ENCODE measurements around the gene DERA.
"Not testable (repeated sequence)": the region's sequence is repeated elsewhere in the genome, so short reads cannot be mapped to it uniquely, and the experiment has no call there.

DERA gene

DNA sequence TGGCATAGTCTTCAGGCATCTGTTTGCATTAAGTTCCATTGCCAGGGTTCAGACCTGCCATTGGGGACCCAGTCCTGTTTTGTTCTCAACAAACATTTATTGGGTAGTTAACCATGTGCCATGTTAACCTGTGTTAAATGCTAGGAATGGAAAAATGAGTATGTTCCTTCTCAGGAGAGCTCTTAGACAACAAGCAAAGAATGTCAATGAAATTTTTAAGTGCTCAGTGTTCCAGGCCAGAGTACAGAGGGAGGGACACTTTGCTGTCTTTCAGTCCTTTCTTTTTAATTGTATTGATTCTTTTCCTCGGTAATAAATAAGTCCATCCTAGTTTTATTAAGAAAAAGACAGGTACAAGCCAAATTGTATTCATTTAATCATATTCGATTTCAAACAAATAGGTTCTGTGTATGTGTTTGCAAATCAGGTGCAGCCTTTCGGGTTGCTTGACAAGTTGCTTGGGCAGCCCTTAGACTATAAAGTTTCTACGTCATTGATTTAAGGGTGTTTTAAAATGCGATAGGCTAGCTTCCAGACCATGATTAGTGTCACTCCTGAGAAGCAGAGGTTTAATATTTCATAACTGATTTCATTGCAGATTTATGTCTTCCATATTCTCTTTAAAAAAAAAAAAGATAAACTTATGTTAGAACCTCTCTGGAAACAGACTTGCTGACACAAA lies 123.1 kb downstream of the DERA start:
- no peak overlapping the region for H3K27ac Mint-ChIP-seq
- H3K4me1 Mint-ChIP-seq (ENCODE audit: low read depth): no peaks in the 10 kb centered on the region
- no peaks in the 10 kb centered on the region for H3K27me3 Mint-ChIP-seq
- no peak overlapping the region for H3K4me3 Mint-ChIP-seq
- H3K36me3 Mint-ChIP-seq (ENCODE audit: low read depth): peaks cover 42% of the 10 kb centered on the region
- H3K9me3 Mint-ChIP-seq: no peaks in the 10 kb centered on the region

- Mint-ChIP-seq H3K27ac (no peak overlapping the region), H3K4me3 (no peak overlapping the region), H3K36me3 (ENCODE audit: low read depth) (peaks cover 46% of the 10 kb centered on the region), H3K27me3 (no peaks in the 10 kb centered on the region), H3K9me3 (peaks cover 4% of the 10 kb centered on the region), H3K4me1 (ENCODE audit: low read depth) (no peaks in the 10 kb centered on the region)
Measured at GRCh38 chr12:16036073-16036472, 124.9 kb downstream of the DERA start.

- Mint-ChIP-seq H3K4me3 (no peak overlapping the region), H3K27me3 (no peaks in the 10 kb centered on the region), H3K36me3 (ENCODE audit: low read depth) (peaks cover 45% of the 10 kb centered on the region), H3K4me1 (ENCODE audit: low read depth) (no peaks in the 10 kb centered on the region), H3K27ac (no peak overlapping the region), H3K9me3 (peaks cover 8% of the 10 kb centered on the region)
Measured at GRCh38 chr12:16037533-16037932, 126.4 kb downstream of the DERA start.

GRCh38 chr12:16043480-16043879 lies 132.3 kb downstream of the DERA start:
- peaks cover 17% of the 10 kb centered on the region for H3K36me3 Mint-ChIP-seq (ENCODE audit: low read depth)

GRCh38 chr12:16046266-16046665 lies 135.1 kb downstream of the DERA start:
- no peaks in the 10 kb centered on the region for H3K27me3 Mint-ChIP-seq
- no peaks in the 10 kb centered on the region for H3K36me3 Mint-ChIP-seq (ENCODE audit: low read depth)
- H3K9me3 Mint-ChIP-seq: peaks cover 23% of the 10 kb centered on the region
- H3K4me3 Mint-ChIP-seq: no peak overlapping the region
- H3K4me1 Mint-ChIP-seq (ENCODE audit: low read depth): no peaks in the 10 kb centered on the region
- no peak overlapping the region for H3K27ac Mint-ChIP-seq

More at GRCh38 chr12:16043480-16043879, 132.3 kb downstream of the DERA start:
- Mint-ChIP-seq H3K27me3 (no peaks in the 10 kb centered on the region), H3K27ac (no peak overlapping the region), H3K4me3 (no peak overlapping the region), H3K4me1 (ENCODE audit: low read depth) (no peaks in the 10 kb centered on the region), H3K9me3 (peaks cover 23% of the 10 kb centered on the region)

DNA sequence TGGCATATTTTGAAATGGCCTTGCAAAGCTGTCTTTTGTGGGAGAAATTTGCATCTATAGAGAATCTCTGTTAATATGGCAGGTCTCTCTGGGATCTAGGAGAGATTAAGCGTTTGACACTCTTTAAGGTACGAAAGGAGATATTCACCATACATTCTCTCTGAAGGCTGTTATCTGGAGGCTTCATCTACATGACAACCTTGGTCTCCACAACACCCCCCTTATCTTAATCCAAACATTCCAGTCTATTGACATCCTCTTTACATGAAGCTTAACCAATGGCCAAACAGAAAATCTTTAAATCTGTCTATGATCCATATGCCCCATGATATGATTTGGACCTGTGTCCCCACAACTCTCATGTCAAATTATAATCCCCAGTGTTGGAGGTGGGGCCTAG lies 137.4 kb downstream of the DERA start:
- Mint-ChIP-seq H3K4me3 (no peak overlapping the region), H3K9me3 (peaks cover 19% of the 10 kb centered on the region), H3K27ac (no peak overlapping the region), H3K36me3 (ENCODE audit: low read depth) (no peaks in the 10 kb centered on the region), H3K27me3 (no peaks in the 10 kb centered on the region), H3K4me1 (ENCODE audit: low read depth) (no peaks in the 10 kb centered on the region)

GRCh38 chr12:16056910-16057309 lies 145.8 kb downstream of the DERA start:
- Mint-ChIP-seq H3K36me3 (ENCODE audit: low read depth) (no peaks in the 10 kb centered on the region), H3K4me3 (no peak overlapping the region), H3K27me3 (no peaks in the 10 kb centered on the region), H3K27ac (no peak overlapping the region), H3K9me3 (peaks cover 12% of the 10 kb centered on the region), H3K4me1 (ENCODE audit: low read depth) (no peaks in the 10 kb centered on the region)

GRCh38 chr12:16057351-16057751 lies 146.2 kb downstream of the DERA start:
- not testable (repeated sequence) for H3K27ac Mint-ChIP-seq; H3K4me1 Mint-ChIP-seq (ENCODE audit: low read depth); H3K27me3 Mint-ChIP-seq; H3K36me3 Mint-ChIP-seq (ENCODE audit: low read depth); H3K4me3 Mint-ChIP-seq
- peaks cover 12% of the 10 kb centered on the region for H3K9me3 Mint-ChIP-seq

DNA sequence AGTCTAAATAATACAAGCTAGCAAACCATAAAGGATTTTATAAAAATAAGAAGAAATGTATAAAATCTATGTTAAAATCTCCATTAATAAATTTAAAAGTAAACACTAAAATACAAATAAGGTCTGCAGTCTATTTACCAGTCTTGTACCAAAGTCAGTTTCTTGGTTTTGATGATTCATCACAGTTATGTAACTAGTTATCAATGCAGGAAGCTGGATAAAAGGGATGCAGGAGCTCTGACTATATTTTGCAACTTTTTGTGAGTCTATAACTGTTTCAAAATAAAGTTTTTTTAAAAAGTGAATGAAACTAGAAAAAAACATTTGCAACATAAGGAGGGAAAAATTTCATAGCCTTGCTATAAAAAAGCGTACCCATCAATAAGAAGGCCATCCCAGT lies 151.5 kb downstream of the DERA start:
- Mint-ChIP-seq H3K36me3 (ENCODE audit: low read depth) (no peaks in the 10 kb centered on the region), H3K4me3 (no peak overlapping the region), H3K27me3 (peaks cover 5% of the 10 kb centered on the region), H3K9me3 (no peaks in the 10 kb centered on the region), H3K27ac (no peak overlapping the region), H3K4me1 (ENCODE audit: low read depth) (no peaks in the 10 kb centered on the region)

DNA sequence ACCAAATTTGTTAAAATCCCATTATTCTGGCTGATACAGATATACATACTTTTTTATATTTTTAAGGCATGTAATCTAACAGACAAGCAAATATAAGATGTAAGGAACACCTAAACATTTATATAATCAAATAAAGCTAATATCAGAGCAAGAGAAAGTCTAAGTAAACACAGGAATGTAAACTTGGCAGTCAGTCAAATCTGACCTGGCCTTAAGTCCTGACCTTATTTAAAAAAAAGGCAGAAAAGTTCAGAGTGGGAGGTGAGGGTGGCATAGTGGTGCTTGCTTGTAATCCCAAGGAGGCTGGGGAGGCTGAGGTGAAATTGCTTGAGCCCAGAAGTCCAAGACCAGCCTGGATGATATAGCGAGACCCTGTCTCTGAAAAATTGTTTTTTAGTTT lies 152.6 kb downstream of the DERA start:
- Mint-ChIP-seq H3K9me3 (no peaks in the 10 kb centered on the region), H3K4me3 (no peak overlapping the region), H3K36me3 (ENCODE audit: low read depth) (no peaks in the 10 kb centered on the region), H3K27ac (no peak overlapping the region), H3K27me3 (peaks cover 5% of the 10 kb centered on the region), H3K4me1 (ENCODE audit: low read depth) (no peaks in the 10 kb centered on the region)

- H3K4me3 Mint-ChIP-seq: no peak overlapping the region
Measured at GRCh38 chr12:16070113-16070512, 159.0 kb downstream of the DERA start.

GRCh38 chr12:16072678-16073077 lies 161.5 kb downstream of the DERA start:
- Mint-ChIP-seq H3K27me3 (peaks cover 19% of the 10 kb centered on the region), H3K27ac (no peak overlapping the region), H3K4me3 (no peak overlapping the region), H3K9me3 (no peaks in the 10 kb centered on the region), H3K4me1 (ENCODE audit: low read depth) (no peaks in the 10 kb centered on the region), H3K36me3 (ENCODE audit: low read depth) (no peaks in the 10 kb centered on the region)

More at GRCh38 chr12:16070113-16070512, 159.0 kb downstream of the DERA start:
- Mint-ChIP-seq H3K9me3 (no peaks in the 10 kb centered on the region), H3K27me3 (peaks cover 24% of the 10 kb centered on the region), H3K36me3 (ENCODE audit: low read depth) (no peaks in the 10 kb centered on the region), H3K4me1 (ENCODE audit: low read depth) (no peaks in the 10 kb centered on the region), H3K27ac (no peak overlapping the region)

- H3K4me3 Mint-ChIP-seq: no peak overlapping the region
- no peaks in the 10 kb centered on the region for H3K4me1 Mint-ChIP-seq (ENCODE audit: low read depth)
- H3K36me3 Mint-ChIP-seq (ENCODE audit: low read depth): no peaks in the 10 kb centered on the region
- no peak overlapping the region for H3K27ac Mint-ChIP-seq
- H3K9me3 Mint-ChIP-seq: no peaks in the 10 kb centered on the region
- H3K27me3 Mint-ChIP-seq: peaks cover 15% of the 10 kb centered on the region
Measured at GRCh38 chr12:16074894-16075293, 163.8 kb downstream of the DERA start.

- Mint-ChIP-seq H3K9me3 (no peaks in the 10 kb centered on the region), H3K36me3 (ENCODE audit: low read depth) (no peaks in the 10 kb centered on the region), H3K4me3 (no peak overlapping the region), H3K27me3 (peaks cover 8% of the 10 kb centered on the region), H3K27ac (no peak overlapping the region), H3K4me1 (ENCODE audit: low read depth) (no peaks in the 10 kb centered on the region)
Measured at GRCh38 chr12:16075887-16076286, 164.8 kb downstream of the DERA start.

DNA sequence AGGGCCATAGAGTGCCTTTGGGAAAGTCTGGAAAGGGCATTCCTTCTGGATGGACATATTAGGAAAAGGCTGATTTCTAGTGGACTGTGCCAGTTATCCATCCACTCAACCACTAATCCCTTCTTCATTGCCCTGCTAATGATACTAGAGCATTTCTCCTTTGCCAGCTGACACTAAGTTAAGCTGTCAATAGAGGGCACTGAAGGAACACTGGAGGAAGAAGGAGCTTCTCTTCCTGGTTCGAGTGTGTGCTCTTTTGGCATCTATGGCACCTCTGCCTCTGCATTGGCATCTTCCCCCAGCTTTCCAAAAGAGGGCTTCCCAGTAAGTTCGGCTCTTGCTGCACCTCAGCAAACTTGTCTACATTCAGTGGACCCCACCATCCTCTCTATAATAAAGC lies 165.4 kb downstream of the DERA start:
- Mint-ChIP-seq H3K27me3 (peaks cover 3% of the 10 kb centered on the region), H3K4me3 (no peak overlapping the region), H3K36me3 (ENCODE audit: low read depth) (no peaks in the 10 kb centered on the region), H3K27ac (no peak overlapping the region), H3K4me1 (ENCODE audit: low read depth) (no peaks in the 10 kb centered on the region), H3K9me3 (no peaks in the 10 kb centered on the region)

DNA sequence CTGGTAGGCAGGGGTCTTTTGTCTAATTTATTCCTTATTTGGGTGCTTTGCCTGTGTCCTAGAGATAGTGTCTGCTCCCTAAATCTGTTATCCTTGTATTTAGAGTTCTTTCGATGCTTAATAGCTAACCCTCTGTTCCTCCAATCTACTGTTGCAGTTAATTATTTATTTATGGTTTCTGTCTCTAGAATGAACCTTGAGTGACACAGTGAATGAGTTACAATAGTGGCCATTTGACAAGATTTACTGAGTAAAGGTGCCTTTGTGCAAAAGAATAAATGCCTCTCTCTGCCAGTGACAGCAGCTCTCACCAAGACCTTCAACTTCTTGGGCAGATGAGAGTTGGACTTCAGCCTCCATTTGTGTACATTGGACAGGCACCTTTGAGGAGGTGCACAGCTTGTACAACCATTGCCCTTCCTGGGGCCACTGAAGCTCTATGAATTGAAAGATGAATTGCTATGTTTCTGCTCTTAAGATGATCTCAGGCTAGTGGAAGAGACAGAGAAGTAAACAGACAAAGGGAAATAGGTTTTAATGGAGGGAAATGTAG lies 165.9 kb downstream of the DERA start:
- Mint-ChIP-seq H3K4me3 (no peak overlapping the region), H3K36me3 (ENCODE audit: low read depth) (no peaks in the 10 kb centered on the region), H3K27me3 (peaks cover 3% of the 10 kb centered on the region), H3K27ac (no peak overlapping the region), H3K9me3 (no peaks in the 10 kb centered on the region), H3K4me1 (ENCODE audit: low read depth) (no peaks in the 10 kb centered on the region)

All from stimulated activated naive CD8-positive, alpha-beta T cell treated with anti-CD3 and anti-CD28 coated beads, Interleukin-15, Interleukin-2, amounts not matched to agents 100 ng/mL and 50 ng/mL, for 24 hours (primary cell).